LHCN-M2 (cell line): ENCODE data around the gene RIMS1. TPM values are rescaled to one million over a fixed set of nuclear protein-coding genes. Genes with fewer than 3 reads are reported as not detected.
A peak's percentile ranks its signal among the peaks of the same experiment; 100 is the strongest.
"Not testable (repeated sequence)": the region's sequence is repeated elsewhere in the genome, so short reads cannot be mapped to it uniquely, and the experiment has no call there.

Experiments
- DNase-seq: peaks from one replicate; pipeline ENCODE4 v3.0.0-alpha.2; 2012; ENCODE audit warnings: low read depth
- total RNA-seq: library from RNA; depleted of rRNA; stranded (reverse); fragments of >200 nt; gene quantifications from 2 replicates; pipeline ENCODE4 v1.2.3, GENCODE V29; 2014

Gene RIMS1
- total RNA-seq, 1 experiment from 2014 or later = 1.9 TPM

DNA sequence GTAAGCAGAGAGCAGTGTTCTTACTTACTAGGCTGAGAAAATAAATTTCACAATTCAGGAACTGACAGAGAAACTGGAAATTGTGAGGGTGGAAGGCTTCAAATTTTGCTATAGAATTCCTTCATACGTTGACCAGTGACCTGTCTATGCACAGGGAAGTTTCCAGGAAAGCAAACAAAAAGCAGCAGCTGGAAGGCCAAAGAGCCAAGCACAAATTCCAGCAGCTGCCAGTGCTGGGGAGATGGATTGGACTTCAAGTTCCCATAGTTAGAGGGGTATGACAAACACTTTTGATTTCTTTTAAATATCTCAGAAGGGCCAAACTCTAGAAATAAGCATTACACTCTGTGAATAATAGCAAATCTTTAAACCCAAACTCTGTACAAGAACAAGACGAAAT lies 436.4 kb downstream of the RIMS1 start:
- DNase-seq = peak; percentile 92

DNA sequence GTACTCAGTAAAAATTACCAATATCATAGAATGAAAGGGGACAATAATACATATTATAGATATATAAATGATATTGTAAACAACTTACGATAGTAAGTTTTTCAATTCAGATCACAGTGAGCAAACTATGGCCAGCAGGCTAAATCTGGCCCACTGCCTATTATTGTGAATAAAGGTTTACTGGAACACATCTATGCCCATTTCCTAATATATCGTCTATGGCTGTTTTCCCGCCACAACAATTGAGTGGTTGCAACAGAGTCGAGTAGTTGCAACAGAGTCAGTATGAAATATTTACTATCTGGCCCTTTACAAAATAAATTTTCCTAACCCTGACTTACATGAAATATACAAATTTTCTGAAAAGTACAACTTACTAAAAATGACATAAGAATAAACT lies 438.2 kb downstream of the RIMS1 start:
- DNase-seq = no peak

DNA sequence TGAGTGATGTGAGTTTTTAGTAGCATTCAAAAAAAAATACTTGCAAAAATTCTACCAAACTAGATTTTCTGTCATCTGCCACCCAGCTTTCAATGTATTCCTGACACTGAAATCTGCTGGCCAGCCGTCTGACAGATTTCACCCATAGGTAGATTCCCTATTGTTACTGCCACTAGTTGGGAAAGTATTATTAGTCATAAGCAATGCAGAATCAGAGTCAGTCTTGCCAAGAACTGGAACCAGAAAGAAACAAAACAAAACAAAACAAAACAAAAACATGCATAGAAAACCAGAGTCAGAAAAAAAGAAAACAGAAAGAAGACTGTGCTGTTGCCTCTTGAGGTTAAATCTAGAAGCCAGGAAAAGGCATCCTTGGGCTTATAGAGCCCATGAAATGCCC lies 442.4 kb downstream of the RIMS1 start:
- DNase-seq = peak; percentile 58

DNA sequence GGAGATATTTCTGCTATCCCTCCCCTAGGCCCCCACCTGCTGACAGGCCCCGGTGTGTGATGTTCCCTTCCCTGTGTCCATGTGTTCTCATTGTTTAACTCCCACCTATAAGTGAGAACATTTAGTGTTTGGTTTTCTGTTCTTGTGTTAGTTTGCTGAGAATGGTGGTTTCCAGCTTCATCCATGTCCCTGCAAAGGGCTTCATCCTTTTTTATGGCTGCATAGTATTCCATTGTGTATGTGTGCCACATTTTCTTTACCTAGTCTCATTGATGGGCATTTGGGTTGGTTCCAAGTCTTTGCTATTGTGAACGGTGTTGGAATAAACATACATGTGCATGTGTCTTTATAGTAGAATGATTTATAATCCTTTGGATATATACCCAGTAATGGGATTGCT lies 448.9 kb downstream of the RIMS1 start:
- DNase-seq = not testable (repeated sequence)

DNA sequence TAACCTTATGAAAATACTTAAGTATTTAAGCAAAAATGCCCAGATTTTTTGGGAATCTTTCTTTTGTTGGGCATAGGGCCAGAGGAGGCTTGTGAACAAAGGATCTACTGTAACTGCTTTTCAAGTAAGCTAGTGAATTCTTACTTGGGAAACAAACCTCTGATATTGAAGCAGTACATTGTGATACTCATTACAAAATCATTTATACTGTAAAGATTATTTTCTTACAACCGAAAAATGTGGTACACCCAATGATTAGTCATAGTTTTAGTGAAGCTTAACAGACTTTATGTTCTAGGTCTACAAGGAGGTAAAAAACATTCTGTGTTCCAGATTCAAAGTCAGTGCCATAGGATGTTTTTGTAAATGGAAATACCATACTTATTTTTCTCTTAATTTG lies 462.6 kb downstream of the RIMS1 start:
- DNase-seq = peak; percentile 81

DNA sequence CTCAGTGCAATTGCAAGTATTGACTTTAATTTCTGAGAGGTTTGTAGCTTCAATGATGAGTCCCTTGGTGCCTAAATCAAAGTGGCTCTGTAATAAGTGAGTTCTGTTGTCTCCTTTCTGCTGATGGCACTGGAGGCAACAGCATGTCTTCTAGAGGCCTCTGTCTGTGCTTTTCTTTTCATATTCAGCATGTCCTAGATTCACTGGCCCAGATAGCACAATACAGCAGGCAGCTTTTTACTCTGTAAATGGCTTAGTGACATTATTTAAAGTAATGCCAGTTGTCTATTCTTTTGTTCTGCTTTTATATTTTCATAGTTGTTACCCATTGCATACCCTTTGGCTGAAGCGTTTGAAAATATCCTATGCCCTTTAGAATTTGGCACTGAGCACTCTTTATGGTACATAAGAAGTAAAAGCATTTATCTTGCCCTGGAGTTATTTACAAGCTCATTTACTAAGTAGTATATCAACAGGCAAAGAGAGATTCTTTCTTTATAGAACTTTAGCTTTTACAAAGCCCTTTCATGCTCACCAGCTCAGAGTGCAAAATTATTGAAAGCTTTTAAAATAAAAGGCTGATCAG lies 464.0 kb downstream of the RIMS1 start:
- DNase-seq = no peak

DNA sequence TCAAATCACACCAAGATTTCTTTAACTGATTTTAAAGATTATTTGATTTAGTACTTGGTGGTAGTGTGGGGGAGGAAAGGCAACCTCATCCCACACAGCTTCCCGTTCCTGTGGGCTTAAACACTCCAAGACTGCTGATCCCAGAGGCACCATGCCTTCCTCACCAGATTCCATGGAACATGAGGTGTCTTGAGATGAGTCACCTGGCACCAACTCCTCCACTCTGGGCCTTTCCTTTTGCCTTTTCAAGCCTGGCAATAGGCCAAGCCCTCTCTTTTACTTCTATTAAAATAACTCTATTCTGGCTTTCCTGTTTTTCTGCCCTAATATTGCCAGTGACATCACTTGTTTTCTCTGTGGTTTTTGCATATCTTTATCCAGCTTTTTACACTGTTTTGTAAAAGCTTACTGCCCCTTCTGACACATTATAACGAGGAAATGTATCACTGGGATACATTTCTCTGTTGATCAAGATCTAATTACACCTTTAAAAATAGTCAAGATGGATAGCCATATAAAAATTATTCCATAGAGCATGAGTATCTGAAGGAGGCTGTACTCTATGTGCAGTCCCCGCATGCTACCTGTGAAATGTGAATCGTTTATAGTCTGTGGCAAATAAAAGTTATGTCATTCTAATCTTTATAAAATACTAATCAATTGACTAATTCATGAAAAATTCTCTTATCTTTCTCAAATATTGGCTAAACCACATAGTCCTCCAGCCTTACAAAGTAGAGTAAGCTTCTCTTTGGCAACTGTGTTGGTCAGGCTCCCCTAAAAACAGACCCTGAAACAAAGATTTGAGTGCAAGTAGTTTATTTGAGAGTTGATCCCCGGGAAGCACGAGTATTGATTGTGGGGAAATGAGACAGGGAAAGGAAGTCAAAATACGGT lies 477.7 kb downstream of the RIMS1 start:
- DNase-seq = peak; percentile 98

DNA sequence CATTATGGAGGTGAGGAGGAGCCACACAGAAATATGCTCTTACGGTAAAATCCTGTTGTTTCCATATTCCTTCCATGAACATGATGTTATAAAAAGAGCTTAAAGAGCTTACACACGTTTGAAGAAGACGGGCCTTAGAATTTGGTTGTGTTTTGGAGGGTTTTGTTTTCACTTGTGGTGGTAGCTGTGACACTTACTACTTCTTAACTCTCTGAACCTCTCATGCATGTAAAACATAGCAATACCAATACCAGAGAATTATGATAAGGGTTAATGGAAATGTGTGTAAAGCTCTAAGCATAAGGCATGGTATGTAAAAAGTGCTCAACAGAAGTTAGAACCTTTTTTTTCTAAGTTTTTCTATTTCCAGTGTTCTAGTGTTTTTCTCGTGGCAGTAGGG lies 479.4 kb downstream of the RIMS1 start:
- DNase-seq = no peak

DNA sequence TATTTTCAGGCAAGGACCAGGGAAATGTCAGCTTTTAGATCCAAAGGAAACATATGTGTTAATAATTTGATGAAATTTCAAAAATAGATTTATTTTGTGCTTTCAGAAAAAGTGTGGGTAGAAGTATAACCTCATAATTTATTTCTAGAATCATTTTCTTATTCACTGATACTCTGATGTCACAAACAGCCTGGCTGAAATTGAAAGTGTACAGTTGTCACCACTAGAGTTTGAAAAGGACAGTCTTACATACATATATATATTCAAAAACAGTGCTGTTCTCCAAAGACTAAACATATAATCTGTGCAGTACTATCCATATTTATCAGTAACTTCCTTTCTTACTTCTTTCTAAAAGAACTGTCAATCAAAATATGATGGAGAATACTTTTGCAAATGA lies 481.1 kb downstream of the RIMS1 start:
- DNase-seq = no peak

DNA sequence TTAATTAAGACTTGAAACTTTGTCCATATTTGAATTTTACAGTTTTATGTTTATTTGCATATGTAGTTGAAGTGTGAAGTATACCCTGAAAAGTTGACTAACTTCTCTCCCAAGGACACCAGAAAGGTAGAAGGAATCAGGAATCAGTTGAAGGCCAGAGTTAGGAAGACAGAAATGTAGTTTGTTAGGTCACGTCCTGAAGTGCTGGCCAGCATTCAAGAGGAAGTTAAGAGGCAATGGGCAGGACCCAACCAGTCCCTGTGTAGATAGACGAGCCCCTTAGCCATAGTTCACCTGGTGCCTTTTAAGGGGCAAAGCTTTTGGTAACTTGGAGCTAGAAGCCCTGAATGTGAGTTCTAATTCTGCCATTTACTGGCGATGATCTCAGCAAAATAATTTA lies 485.1 kb downstream of the RIMS1 start:
- no peak for DNase-seq

DNA sequence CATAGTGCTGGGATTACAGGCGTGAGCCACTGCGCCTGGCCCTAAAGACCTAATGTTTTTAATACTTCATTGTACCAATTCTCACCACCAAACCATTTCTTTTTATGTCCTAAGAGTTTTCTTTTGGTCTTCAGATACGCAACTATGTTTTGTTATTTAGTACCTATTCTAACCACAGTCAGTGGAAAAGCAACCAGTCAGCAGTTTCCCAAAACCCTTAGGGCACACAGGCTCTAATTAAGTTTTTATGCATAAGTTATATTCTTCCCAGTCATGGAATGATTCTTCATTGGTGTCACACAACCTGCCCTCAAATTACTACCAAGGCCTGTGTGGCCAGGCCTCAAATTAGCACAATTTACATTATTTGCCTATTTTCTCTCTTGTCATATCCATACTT lies 487.8 kb downstream of the RIMS1 start:
- no peak for DNase-seq

DNA sequence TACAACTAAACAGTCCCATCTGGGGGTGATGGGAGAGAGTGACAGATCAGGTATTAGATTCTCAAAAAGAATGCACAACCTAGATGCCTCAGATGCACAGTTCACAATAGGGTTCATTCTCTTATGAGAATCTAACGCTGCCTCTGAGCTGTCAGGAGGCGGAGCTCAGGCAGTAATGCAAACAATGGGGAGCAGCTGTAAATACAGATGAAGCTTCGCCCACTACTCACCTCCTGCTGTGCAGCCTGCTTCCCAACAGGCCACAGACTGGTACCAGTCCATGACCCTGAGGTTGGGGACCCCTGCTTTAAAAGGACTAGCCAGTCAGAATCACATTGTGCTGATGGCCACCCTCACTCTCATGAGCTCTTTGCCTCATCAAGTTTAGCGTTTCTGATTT lies 488.5 kb downstream of the RIMS1 start:
- peak; percentile 30 for DNase-seq

DNA sequence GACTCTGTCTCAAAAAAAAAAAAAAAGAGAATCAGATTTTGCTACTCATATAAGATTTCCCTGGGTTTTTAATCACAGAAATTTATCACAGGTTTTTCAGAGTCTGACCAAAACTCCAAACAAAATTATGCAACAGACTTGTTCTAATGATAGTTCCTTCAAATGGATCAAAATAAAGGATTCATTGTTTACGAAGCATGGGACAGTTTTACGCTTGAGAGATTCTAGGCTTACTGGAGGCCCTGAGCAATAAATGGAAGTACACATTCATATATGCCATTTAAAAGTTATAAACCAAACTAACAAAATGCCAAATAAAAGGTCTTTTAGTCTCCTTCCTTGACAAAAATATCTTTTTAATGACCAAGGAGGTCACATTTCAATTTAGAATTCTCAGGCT lies 490.4 kb downstream of the RIMS1 start:
- DNase-seq = no peak

DNA sequence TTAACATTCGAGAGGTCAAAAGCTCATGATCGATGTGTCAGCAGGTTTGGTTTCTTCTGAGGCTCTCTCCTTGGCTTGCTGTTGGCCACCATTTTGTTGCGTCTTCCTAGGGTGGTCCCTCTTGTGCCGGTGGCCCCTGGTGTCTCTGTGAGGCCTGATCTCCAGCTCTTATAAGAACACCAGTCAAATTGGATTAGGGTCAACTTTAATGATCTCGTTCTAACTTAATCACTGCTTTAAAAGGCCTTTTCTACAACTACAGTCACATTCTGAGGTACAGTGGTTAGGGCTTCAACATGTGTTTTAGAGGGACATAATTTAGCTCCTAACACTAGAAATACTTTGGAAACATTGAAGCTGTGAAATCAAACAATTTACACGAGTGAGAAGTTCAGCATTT lies 494.7 kb downstream of the RIMS1 start:
- DNase-seq = no peak

DNA sequence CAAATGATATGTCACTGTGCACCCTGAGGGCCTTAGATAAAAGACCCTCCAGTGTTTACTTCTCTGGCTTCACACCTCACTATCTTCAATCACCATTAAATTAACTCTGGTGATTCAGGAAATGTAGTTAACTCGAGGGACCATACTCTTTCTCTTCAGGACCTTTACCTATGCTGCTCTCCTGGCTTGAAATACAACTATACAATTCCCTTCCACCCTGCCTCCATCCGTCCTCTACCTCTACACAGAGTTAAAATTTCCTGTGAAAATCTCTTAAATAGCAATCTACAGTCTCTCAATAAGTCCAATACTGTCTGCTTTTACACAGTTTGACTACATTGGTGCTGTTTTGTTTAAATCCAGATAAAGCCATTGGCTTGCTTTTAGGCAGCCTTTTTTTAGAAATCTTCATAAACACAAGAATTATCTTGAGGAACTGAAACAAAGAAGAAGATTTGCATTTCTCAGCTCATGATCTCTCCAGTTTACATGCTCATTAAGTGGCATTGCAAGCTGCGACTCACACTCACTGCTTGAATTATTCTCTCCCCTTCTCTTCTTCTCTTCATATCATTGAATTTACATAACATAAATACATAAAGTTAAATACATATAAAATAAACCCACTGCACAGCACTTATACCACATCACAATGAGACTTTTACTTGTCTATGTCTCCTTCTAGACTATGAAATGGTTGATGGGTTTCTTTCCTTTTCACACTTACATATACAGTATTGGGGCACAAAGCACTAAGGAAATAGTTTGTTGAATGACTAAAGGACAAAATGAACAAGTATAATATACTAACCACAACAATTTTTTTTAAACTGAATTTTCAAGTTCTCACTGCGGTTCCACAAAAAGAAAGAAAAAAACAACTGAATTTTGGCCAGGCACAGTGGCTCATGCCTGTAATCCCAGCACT lies 496.5 kb downstream of the RIMS1 start:
- DNase-seq = no peak

DNA sequence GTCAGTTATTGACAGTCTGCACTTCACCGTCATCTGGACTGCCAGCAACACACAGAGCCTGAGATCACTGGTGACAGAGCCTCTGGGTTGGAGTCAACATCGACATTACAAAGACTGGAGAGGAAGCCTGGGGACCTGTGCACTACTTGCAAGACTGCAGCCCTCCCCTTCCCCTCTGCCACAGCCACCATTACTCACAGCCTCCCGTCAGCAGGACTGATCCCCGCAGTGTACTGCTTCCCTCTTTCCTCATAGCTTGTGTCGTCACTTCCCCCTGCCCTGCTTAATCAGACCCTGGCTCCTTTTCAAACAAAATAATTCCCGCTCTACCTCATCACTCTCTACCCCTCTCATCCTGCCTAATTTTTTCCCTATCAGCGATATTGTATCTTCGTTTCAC lies 500.0 kb downstream of the RIMS1 start:
- DNase-seq = no peak

DNA sequence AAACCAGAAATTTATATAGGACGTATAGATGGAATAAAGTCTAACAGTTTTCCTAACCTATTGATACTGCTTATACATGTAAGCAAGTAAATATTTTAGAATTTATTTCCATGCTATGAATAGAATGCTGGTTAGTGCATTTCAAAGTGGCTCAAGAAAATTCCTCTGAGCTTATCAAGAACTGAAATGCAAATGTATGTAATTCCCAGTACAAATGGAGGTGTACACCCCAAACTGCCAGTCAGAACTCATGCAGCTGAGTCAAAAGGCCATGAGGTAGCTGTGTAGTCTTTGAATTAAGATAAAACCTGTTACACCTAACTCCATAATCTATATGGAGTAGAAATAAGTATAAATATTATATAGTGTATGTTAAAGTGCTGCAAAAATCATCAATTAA lies 503.3 kb downstream of the RIMS1 start:
- no peak for DNase-seq

DNA sequence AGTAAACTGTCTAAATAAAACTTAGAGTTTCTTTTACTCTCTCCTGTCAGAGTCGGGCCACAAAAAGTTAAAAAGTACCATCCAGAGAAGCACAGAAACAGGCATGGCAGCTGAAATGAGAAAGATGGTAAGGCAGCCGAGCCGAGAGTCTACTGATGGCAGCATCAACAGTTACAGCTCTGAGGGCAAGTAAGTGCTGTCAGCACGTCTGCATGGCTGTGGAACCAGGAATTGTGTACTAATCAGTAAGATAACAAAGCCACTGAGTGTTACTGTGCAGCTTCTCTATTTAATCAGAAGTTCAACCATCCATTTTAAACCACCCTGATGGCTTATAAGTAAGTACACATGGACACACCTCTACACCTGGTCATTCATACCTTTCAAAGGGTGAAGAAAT lies 504.2 kb downstream of the RIMS1 start:
- DNase-seq = no peak

DNA sequence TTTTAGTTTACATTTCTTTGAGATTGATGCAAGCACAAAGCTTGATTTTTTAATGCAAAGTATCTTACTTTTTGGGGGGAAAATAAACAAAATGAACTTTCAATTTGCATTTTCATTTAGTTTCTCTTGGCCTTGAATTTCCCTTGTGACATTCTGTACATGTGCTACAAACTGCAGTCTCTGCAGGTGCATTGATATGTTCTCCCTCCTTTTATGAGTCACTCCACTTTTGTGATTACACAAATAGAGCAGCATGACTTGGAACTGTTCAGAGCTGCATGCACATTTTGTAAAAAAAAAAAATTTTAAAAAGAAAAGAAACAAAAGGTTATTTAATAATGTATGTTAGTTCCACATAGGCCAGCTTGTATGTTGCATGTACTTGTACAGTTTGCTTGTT lies 515.5 kb downstream of the RIMS1 start:
- no peak for DNase-seq

DNA sequence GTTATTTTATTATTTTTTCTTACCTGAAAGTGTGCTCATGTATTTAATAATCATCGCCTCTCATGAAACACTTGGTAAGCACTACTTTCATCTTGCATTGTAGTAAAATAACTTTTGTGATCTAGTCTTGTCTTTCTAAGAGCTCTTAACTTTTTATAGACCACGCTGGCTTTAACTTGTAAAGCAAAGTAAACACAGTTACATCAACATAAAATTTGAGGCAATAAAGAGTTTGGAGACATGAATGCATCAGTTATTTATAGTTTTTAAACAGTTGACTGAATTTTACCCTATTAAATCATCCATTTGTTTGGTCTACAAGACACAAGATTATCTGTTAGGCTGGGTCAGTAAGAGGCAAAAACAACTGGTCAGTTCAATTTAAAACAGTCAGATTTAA lies 517.1 kb downstream of the RIMS1 start:
- DNase-seq = no peak

DNA sequence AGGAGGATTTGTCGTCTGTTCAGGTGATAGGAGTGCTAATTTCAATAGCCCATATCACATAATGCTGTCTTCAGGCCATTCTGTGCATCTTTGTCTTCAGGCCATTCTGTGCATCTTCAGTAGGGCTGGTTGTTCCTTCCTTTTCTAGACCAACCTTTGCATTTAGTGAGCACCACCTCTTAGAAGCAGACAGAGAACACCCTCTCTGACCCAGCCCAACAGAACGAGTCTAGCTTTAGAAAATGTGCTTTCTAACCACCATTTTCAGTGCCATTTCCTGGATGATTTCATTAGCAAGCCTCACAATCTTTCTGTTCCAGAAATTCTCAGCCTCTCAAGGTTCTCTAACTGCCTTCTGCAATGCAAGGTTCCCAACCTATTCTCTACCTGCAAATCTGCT lies 520.2 kb downstream of the RIMS1 start:
- no peak for DNase-seq

DNA sequence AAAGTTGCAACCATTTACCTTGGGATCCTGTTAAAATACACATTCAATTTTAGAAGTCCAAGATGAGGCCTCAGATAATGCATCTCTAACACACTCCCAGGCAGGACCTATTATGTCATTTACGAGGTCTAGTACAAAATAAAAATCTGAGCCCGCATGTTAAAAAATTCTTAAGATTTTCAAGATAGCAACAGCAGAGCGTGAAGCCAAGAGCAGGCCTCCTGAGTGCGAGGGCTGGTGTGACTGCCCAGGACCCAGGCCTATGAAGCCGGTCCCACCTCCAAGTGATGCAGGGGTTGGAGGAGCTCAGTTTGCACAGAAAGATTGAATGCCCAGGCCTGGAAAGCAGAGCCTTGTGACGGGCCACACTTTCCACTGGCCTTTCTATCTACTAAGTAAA lies 524.4 kb downstream of the RIMS1 start:
- DNase-seq = no peak
